K562 (cell line): ENCODE results near the gene HNRNPA3. TPM values are rescaled to one million over a fixed set of nuclear protein-coding genes. Genes with fewer than 3 reads are reported as not detected.
A peak's percentile ranks its signal among the peaks of the same experiment; 100 is the strongest.

ENCODE experiments used
- CHD4 ChIP-seq: fragments of 200-600 bp; sonication (generic); IDR thresholded peaks from 3 replicates; pipeline ENCODE4 v1.6.1; 2012; ENCODE audit warnings: low read depth, mild to moderate bottlenecking, mixed read lengths, low read length, inconsistent platforms; ENCODE audit not compliant: insufficient read depth, insufficient replicate concordance, poor library complexity, severe bottlenecking
- ELK1 ChIP-seq: sonication (generic); formaldehyde crosslinking; IDR thresholded peaks from 2 replicates; pipeline ENCODE4 v1.8.1; 2022; ENCODE audit warnings: missing genetic modification reagents
- FOXP4 ChIP-seq: sonication (generic); formaldehyde crosslinking; IDR thresholded peaks from 2 replicates; pipeline ENCODE4 v1.8.0; 2022; ENCODE audit warnings: mild to moderate bottlenecking, missing genetic modification reagents, borderline replicate concordance
- HMG20B ChIP-seq: fragments of 250-450 bp; sonication (Bioruptor Pico); IDR thresholded peaks from 2 replicates; pipeline ENCODE4 v1.5.0; 2021; ENCODE audit warnings: mild to moderate bottlenecking
- IRF9 ChIP-seq: fragments of 450-650 bp; IDR thresholded peaks from 2 replicates; pipeline ENCODE4 v1.6.1; 2016; ENCODE audit warnings: missing biosample characterization, missing genetic modification characterization
- POLR3G ChIP-seq: IDR thresholded peaks from 2 replicates; pipeline ENCODE4 v1.6.1; 2011; ENCODE audit not compliant: insufficient read length, insufficient replicate concordance; ENCODE audit errors: extremely low read depth
- PRDM10 ChIP-seq: fragments of 450-650 bp; IDR thresholded peaks from 2 replicates; pipeline ENCODE4 v1.6.1; 2018; ENCODE audit not compliant: partially characterized antibody
- RFX7 ChIP-seq: fragments of 250-450 bp; sonication (Bioruptor Pico); IDR thresholded peaks from 2 replicates; pipeline ENCODE4 v1.5.1; 2021; ENCODE audit warnings: mild to moderate bottlenecking
- RNF219 ChIP-seq: fragments of 250-450 bp; sonication (Bioruptor Pico); IDR thresholded peaks from 2 replicates; pipeline ENCODE4 v1.5.0; 2022; ENCODE audit warnings: mild to moderate bottlenecking
- SNIP1 ChIP-seq: fragments of 450-650 bp; IDR thresholded peaks from 2 replicates; pipeline ENCODE4 v1.7.1; 2017; ENCODE audit warnings: low read depth, mild to moderate bottlenecking
- U2AF1 ChIP-seq: fragments of 200-400 bp; formaldehyde crosslinking; optimal IDR thresholded peaks from 2 replicates; pipeline ENCODE3; 2017; ENCODE audit warnings: mild to moderate bottlenecking, low read depth, low read length, moderate library complexity
- ZBTB34 ChIP-seq: fragments of 250-450 bp; sonication (Bioruptor Pico); IDR thresholded peaks from 2 replicates; pipeline ENCODE4 v1.8.0; 2021; ENCODE audit warnings: mild to moderate bottlenecking, moderate library complexity
- ZFX ChIP-seq: sonication (generic); formaldehyde crosslinking; IDR thresholded peaks from 2 replicates; pipeline ENCODE4 v1.8.0; 2022; ENCODE audit warnings: mild to moderate bottlenecking, missing genetic modification reagents, moderate library complexity
- ZNF263 ChIP-seq: sonication (generic); formaldehyde crosslinking; IDR thresholded peaks from 2 replicates; pipeline ENCODE4 v1.8.0; 2022; ENCODE audit warnings: mild to moderate bottlenecking, missing genetic modification reagents, borderline replicate concordance
- polyA plus RNA-seq, 8 experiments: library from polyadenylated mRNA; depleted of rRNA in 4 of 8; stranded (reverse) in 5 of 8; unstranded in 3 of 8; fragments of >200 nt; fragmentation: Nextera tagmentation in 2 of 8; fragmentation: Illumina TruSeq in 1 of 8; extraction: Ambion mirVana in 2 of 8; extraction: Trizol in 1 of 8; gene quantifications; 2 replicates each; pipeline versions ENCODE4 v1.2.1 to v1.2.3, GENCODE V29; 2011 to 2014; ENCODE audit warnings: inconsistent platforms in 1 of 8, missing spikeins in 1 of 8
- total RNA-seq, 7 experiments: library from RNA; depleted of rRNA in 6 of 7; stranded (reverse); fragments of >200 nt in 6 of 7; fragmentation: Illumina TruSeq in 2 of 7; extraction: Trizol in 2 of 7; gene quantifications; 2 replicates each; pipeline versions ENCODE4 v1.2.1 to v1.2.3, GENCODE V29; 2011 to 2021; ENCODE audit warnings: low replicate concordance in 1 of 7

HNRNPA3 gene
- total and polyA plus RNA-seq, 9 of the 15 experiments (the other 6 are each of a cell fraction or from before 2014, with no cell fraction given): 72.8 to 428 (median 192) TPM

- TF ChIP-seq IRF9 (tag) (no peak), RNF219 (CRISPR knock-in tag) (no peak), CHD4 (no peak), POLR3G (no peak), SNIP1 (no peak), U2AF1 (no peak), ELK1 (CRISPR knock-in tag) (no peak), PRDM10 (peak; percentile 49), RFX7 (CRISPR knock-in tag) (no peak), HMG20B (CRISPR knock-in tag) (no peak), FOXP4 (CRISPR knock-in tag) (no peak), ZNF263 (CRISPR knock-in tag) (peak; percentile 6; the same call in 1 of the 2 replicates), ZFX (CRISPR knock-in tag) (peak; percentile 97), ZBTB34 (CRISPR knock-in tag) (0 out of 2 replicates have a peak, but pooled peaks have one; percentile 38)
These were observed at the start of gene HNRNPA3 (continued) for GRCh38 chr2:177212106-177212890.
